Prostate gland (tissue), 2 donors: ENCODE results near the gene GRIK5.

ENCODE experiments used
- CTCF ChIP-seq, 4 experiments: fragments of 200-600 bp in 2 of 4; fragments of 450-650 bp in 2 of 4; sonication (generic) in 2 of 4; IDR thresholded peaks; 1 replicate in 3 of 4; 2 replicates in 1 of 4; pipeline ENCODE4 v1.5.1; 2016 to 2019; ENCODE audit warnings: antibody characterized with exemption in 4 of 4, mild to moderate bottlenecking in 2 of 4, moderate library complexity in 2 of 4
- POLR2AphosphoS5 ChIP-seq: sonication (generic); formaldehyde crosslinking; IDR thresholded peaks from one replicate; pipeline ENCODE4 v1.6.1; 2017; ENCODE audit warnings: antibody characterized with exemption

- TF ChIP-seq CTCF (IDR thresholded peaks at IDR 0.05) = no peak
- TF ChIP-seq POLR2AphosphoS5 = no peak
These were observed 104.9 kb downstream of the GRIK5 start for GRCh38 chr19:41965106-41965505.
